K562 (cell line): ENCODE data around the gene SLC38A11. TPM values are rescaled to one million over a fixed set of nuclear protein-coding genes. Genes with fewer than 3 reads are reported as not detected.
"Not testable (repeated sequence)": the region's sequence is repeated elsewhere in the genome, so short reads cannot be mapped to it uniquely, and the experiment has no call there.

Experiments
- ATAC-seq: fragments of 200-7000 bp; cut with Tn5 transposase; 3 replicates; pipeline ENCODE4 v1.9.1; 2020; ENCODE audit warnings: moderate library complexity
- BruUV-seq: library from RNA; stranded (reverse); fragments of 400-500 nt; replicated peaks from 2 replicates; lab custom pipeline; 2021; lab: Mats Ljungman, UMichigan
- CTCF ChIA-PET: fragments of 300-600 bp; formaldehyde crosslinking; extraction: SDS; loops from one replicate; lab custom pipeline; 2021; ENCODE audit warnings: low intra/inter-chr PET ratio; lab: Yijun Ruan, JAX
- POLR2A ChIA-PET: fragments of 300-600, 350-650 bp; sonication (Branson Sonifier 250); formaldehyde crosslinking; extraction: SDS; loops from one replicate; lab custom pipeline; 2021; ENCODE audit warnings: antibody characterized with exemption, inconsistent platforms; lab: Yijun Ruan, JAX
- DNase-seq, 4 experiments: peaks; one replicate each; pipeline versions ENCODE4 v3.0.0 to v3.0.0-alpha.2; 2011 to 2018; ENCODE audit warnings: low spot score in 3 of 4, mixed read lengths in 3 of 4; ENCODE audit errors: extremely low read depth in 1 of 4
- FAIRE-seq: peaks from 2 replicates; lab custom pipeline; 2011; peaks lifted over from hg19 to GRCh38; lab: Jason Lieb, UNC
- H2AFZ ChIP-seq: 2 replicates; pipeline ENCODE4 v1.6.0; 2011; ENCODE audit warnings: low read depth, low read length, control low read depth, inconsistent platforms
- H3K27ac ChIP-seq: fragments of 200-600 bp; 3 replicates; pipeline ENCODE4 v1.8.0; 2011; ENCODE audit warnings: low read depth, mild to moderate bottlenecking, control low read depth, inconsistent platforms, low read length, moderate library complexity, mixed read lengths; ENCODE audit errors: extremely low read depth
- H3K27me3 ChIP-seq, 2 experiments: fragments of 300-600 bp in 1 of 2; 2 replicates in 1 of 2; 3 replicates in 1 of 2; pipeline versions ENCODE4 v1.6.0 to v1.8.0; 2011; ENCODE audit warnings: inconsistent platforms in 2 of 2, low read length in 2 of 2, mild to moderate bottlenecking in 1 of 2, mixed read lengths in 1 of 2, moderate library complexity in 1 of 2; ENCODE audit not compliant: control insufficient read depth in 2 of 2, insufficient read depth in 2 of 2
- H3K36me3 ChIP-seq: fragments of 300-600 bp; 3 replicates; pipeline ENCODE4 v1.8.0; 2011; ENCODE audit warnings: mild to moderate bottlenecking, low read length, inconsistent platforms; ENCODE audit not compliant: control insufficient read depth, insufficient read depth
- H3K4me1 ChIP-seq, 2 experiments: fragments of 200-600 bp in 1 of 2; replicated peaks in 1 of 2; 2 replicates in 1 of 2; 3 replicates in 1 of 2; pipeline versions ENCODE4 v1.5.1 to v1.8.0; 2011; ENCODE audit warnings: inconsistent platforms in 2 of 2, low read length in 2 of 2, mild to moderate bottlenecking in 1 of 2, mixed read lengths in 1 of 2, moderate library complexity in 1 of 2; ENCODE audit not compliant: control insufficient read depth in 2 of 2, insufficient read depth in 2 of 2
- H3K4me2 ChIP-seq: 2 replicates; pipeline ENCODE4 v1.6.1; 2011; ENCODE audit warnings: low read length, control low read depth, inconsistent platforms, mixed read lengths; ENCODE audit not compliant: insufficient read depth
- H3K4me3 ChIP-seq: fragments of 200-600 bp; sonication (generic), shearing (Covaris generic); 2 replicates; pipeline ENCODE4 v1.5.1; 2016; ENCODE audit warnings: control low read depth, inconsistent platforms
- H3K79me2 ChIP-seq: fragments of 200-600 bp; 3 replicates; pipeline ENCODE4 v1.8.0; 2011; ENCODE audit warnings: low read length, inconsistent platforms; ENCODE audit not compliant: control insufficient read depth, insufficient read depth
- H3K9ac ChIP-seq, 2 experiments: 2 replicates each; pipeline versions ENCODE4 v1.6.0 to v1.6.1; 2011; ENCODE audit warnings: low read depth in 2 of 2, low read length in 2 of 2, control low read depth in 1 of 2, inconsistent platforms in 1 of 2, mild to moderate bottlenecking in 1 of 2, mixed read lengths in 1 of 2; ENCODE audit not compliant: insufficient read depth in 1 of 2
- H3K9me1 ChIP-seq: one replicate; pipeline ENCODE4 v1.6.0; 2011; ENCODE audit warnings: inconsistent platforms, mild to moderate bottlenecking, low read length, moderate library complexity; ENCODE audit not compliant: control insufficient read depth, insufficient read depth
- H3K9me3 ChIP-seq: replicated peaks from 2 replicates; pipeline ENCODE4 v1.5.1; 2011; ENCODE audit warnings: low read depth, low read length, inconsistent platforms; ENCODE audit not compliant: control insufficient read depth, insufficient read depth
- H4K20me1 ChIP-seq: replicated peaks from 2 replicates; pipeline ENCODE4 v1.6.1; 2011; ENCODE audit warnings: low read length, inconsistent platforms, mixed read lengths; ENCODE audit not compliant: control insufficient read depth, insufficient read depth
- BRCA1 ChIP-seq, 2 experiments: fragments of 450-650 bp in 1 of 2; sonication (generic) in 1 of 2; formaldehyde crosslinking in 1 of 2; IDR thresholded peaks; 2 replicates each; pipeline versions ENCODE4 v1.5.0 to v1.6.1; 2017 to 2020; ENCODE audit warnings: mild to moderate bottlenecking in 1 of 2, missing genetic modification reagents in 1 of 2
- BRF1 ChIP-seq: IDR thresholded peaks from 3 replicates; pipeline ENCODE4 v1.6.1; 2011; ENCODE audit warnings: borderline replicate concordance, mild to moderate bottlenecking; ENCODE audit not compliant: insufficient read length; ENCODE audit errors: extremely low read depth
- CSDE1 ChIP-seq, 2 experiments: fragments of 450-650 bp; IDR thresholded peaks; 2 replicates each; pipeline ENCODE4 v1.6.1; 2016; ENCODE audit warnings: mild to moderate bottlenecking in 1 of 2
- HDAC1 ChIP-seq, 2 experiments: fragments of 450-650 bp; IDR thresholded peaks; 2 replicates each; pipeline ENCODE4 v1.6.1; 2016 to 2017; ENCODE audit warnings: inconsistent platforms in 1 of 2, mild to moderate bottlenecking in 1 of 2, moderate library complexity in 1 of 2
- HDAC3 ChIP-seq: fragments of 450-650 bp; IDR thresholded peaks from 2 replicates; pipeline ENCODE4 v1.6.1; 2018; ENCODE audit warnings: borderline replicate concordance, mild to moderate bottlenecking, moderate library complexity; ENCODE audit not compliant: partially characterized antibody
- HMG20A ChIP-seq: fragments of 450-650 bp; formaldehyde crosslinking; conservative IDR thresholded peaks from 2 replicates; pipeline ENCODE4 v1.4.0; 2020; ENCODE audit warnings: mild to moderate bottlenecking, mixed read lengths
- KLF13 ChIP-seq: fragments of 450-650 bp; IDR thresholded peaks from 2 replicates; pipeline ENCODE4 v1.6.1; 2016; ENCODE audit warnings: missing genetic modification characterization, low read depth, mild to moderate bottlenecking, missing compliant biosample characterization, moderate library complexity, borderline replicate concordance
- MEIS2 ChIP-seq: fragments of 450-650 bp; IDR thresholded peaks from 2 replicates; pipeline ENCODE4 v1.6.1; 2014; ENCODE audit warnings: mild to moderate bottlenecking; ENCODE audit not compliant: partially characterized antibody
- NEUROD1 ChIP-seq: fragments of 150-350 bp; IDR thresholded peaks from 2 replicates; pipeline ENCODE4 v1.6.1; 2014; ENCODE audit warnings: borderline replicate concordance, low read length, low read depth; ENCODE audit not compliant: partially characterized antibody
- ZNF124 ChIP-seq: sonication (generic); formaldehyde crosslinking; IDR thresholded peaks from 2 replicates; pipeline ENCODE4 v1.8.1; 2022; ENCODE audit warnings: missing genetic modification reagents
- ZNF3 ChIP-seq: fragments of 250-450 bp; sonication (Bioruptor Pico); IDR thresholded peaks from 2 replicates; pipeline ENCODE4 v1.5.0; 2021; ENCODE audit warnings: mild to moderate bottlenecking, moderate library complexity
- ZNF354B ChIP-seq: fragments of 250-450 bp; sonication (Bioruptor Pico); IDR thresholded peaks from 2 replicates; pipeline ENCODE4 v1.4.0; 2020
- WGBS: fragments of 100-300 bp; shearing (Covaris generic); methylation state at CpG from one replicate; pipeline ENCODE4 v1.1.6; 2016; ENCODE audit warnings: low coverage, mixed read lengths; ENCODE audit not compliant: insufficient coverage; ENCODE audit errors: missing lambda C conversion rate; 5-methylcytosine and 5-hydroxymethylcytosine counted together
- in situ Hi-C: fragments of 300-500 bp; cut with MboI; formaldehyde crosslinking; loops from 4 replicates; pipeline ENCODE4 v1.15.0; 2018; ENCODE audit warnings: inconsistent platforms, mixed read lengths
- intact Hi-C: fragments of 100-400 bp; cut with micrococcal nuclease; formaldehyde crosslinking; loops from 2 replicates; pipeline ENCODE4 v1.14.2; 2022
- polyA plus RNA-seq, 8 experiments: library from polyadenylated mRNA; depleted of rRNA in 4 of 8; stranded (reverse) in 5 of 8; unstranded in 3 of 8; fragments of >200 nt; fragmentation: Nextera tagmentation in 2 of 8; fragmentation: Illumina TruSeq in 1 of 8; extraction: Ambion mirVana in 2 of 8; extraction: Trizol in 1 of 8; gene quantifications; 2 replicates each; pipeline versions ENCODE4 v1.2.1 to v1.2.3, GENCODE V29; 2011 to 2014; ENCODE audit warnings: inconsistent platforms in 1 of 8, missing spikeins in 1 of 8
- total RNA-seq, 7 experiments: library from RNA; depleted of rRNA in 6 of 7; stranded (reverse); fragments of >200 nt in 6 of 7; fragmentation: Illumina TruSeq in 2 of 7; extraction: Trizol in 2 of 7; gene quantifications; 2 replicates each; pipeline versions ENCODE4 v1.2.1 to v1.2.3, GENCODE V29; 2011 to 2021; ENCODE audit warnings: low replicate concordance in 1 of 7
- TF ChIP-seq, protein P1 (sequence below), 2 experiments: fragments of 450-650 bp in 1 of 2; IDR thresholded peaks; 2 replicates each; pipeline ENCODE4 v1.6.1; 2011 to 2017; ENCODE audit warnings: low read depth in 2 of 2, antibody characterized with exemption in 1 of 2, borderline replicate concordance in 1 of 2, low read length in 1 of 2, mild to moderate bottlenecking in 1 of 2, mixed read lengths in 1 of 2; ENCODE audit not compliant: control insufficient read depth in 1 of 2

Gene SLC38A11
- total and polyA plus RNA-seq, 9 of the 15 experiments (the other 6 are each of a cell fraction or from before 2014, with no cell fraction given): not detected

DNA sequence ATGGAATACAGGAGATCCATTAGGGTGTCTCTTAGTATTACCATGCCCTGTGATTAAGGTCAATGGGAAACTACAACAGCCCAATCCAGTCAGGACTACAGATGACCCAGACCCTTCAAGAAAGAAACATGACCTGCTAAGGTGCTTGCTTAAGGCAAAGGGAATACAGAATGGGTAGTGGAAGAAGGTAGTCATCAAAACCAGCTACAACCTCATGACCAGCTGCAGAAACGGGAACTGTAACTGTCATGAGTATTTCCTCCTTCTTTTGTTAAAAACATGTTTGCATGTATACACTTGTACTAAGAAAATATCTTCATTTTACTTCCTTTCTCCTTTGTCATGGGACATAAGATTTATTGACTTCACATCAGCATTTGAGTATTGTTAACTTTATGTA is 88.9 kb downstream of the SLC38A11 start:
- H3K9ac ChIP-seq, DNase-seq, in situ Hi-C loops, ATAC-seq, H4K20me1 ChIP-seq, POLR2A ChIA-PET, intact Hi-C loops, H2AFZ ChIP-seq, H3K4me2 ChIP-seq, BruUV-seq, H3K79me2 ChIP-seq, H3K36me3 ChIP-seq, H3K9me3 ChIP-seq, H3K27me3 ChIP-seq, H3K27ac ChIP-seq, H3K4me3 ChIP-seq, FAIRE-seq, CTCF ChIA-PET, H3K4me1 ChIP-seq, H3K9me1 ChIP-seq: not testable (repeated sequence)
- whole genome bisulfite sequencing: 0% methylated on average over 1 of the region's 1 CpG

DNA sequence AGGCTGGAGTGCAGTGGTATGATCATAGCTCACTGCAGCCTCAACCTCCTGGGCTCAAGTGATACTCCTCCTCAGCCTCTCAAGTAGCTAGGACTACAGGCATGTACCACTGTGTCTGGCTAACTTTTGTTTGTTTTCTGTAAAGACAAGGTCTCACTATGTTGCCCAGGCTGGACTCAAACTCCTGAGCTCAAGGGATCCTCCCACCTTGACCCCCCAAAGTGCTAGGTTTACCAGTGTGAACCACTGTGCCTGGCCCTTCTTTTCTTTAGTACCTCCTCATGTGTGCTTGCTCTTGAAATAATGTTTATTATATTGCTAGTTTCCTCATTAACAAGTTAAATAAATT is 94.7 kb downstream of the SLC38A11 start:
- Histone ChIP-seq H4K20me1 (no peaks in the 10 kb centered on the region), H2AFZ (no peak overlapping the region), H3K36me3 (no peaks in the 10 kb centered on the region), H3K27me3 (no peaks in the 10 kb centered on the region), H3K79me2 (no peaks in the 10 kb centered on the region), H3K9ac (no peak overlapping the region), H3K9me1 (no peaks in the 10 kb centered on the region), H3K4me2 (no peak overlapping the region), H3K4me1 (no peaks in the 10 kb centered on the region), H3K27ac (no peak overlapping the region), H3K9me3 (no peaks in the 10 kb centered on the region), H3K4me3 (no peak overlapping the region)
- FAIRE-seq (no peak), ATAC-seq (no peak), DNase-seq (no peak)
- intact Hi-C loops (no loop called here), in situ Hi-C loops (no loop called here)
- POLR2A ChIA-PET: no interaction called here
- BruUV-seq: no TSS peak
- CTCF ChIA-PET: no interaction called here
- TF ChIP-seq BRCA1 (IDR thresholded peaks at IDR 0.05) (no peak), BRCA1 (CRISPR knock-in tag; IDR thresholded peaks at IDR 0.05) (no peak), ZNF3 (CRISPR knock-in tag) (no peak), ZNF124 (CRISPR knock-in tag) (no peak), HMG20A (no peak), NEUROD1 (no peak), KLF13 (tag) (no peak), MEIS2 (no peak), BRF1 (no peak), HDAC3 (no peak), HDAC1 (IDR thresholded peaks at IDR 0.05) (no peak), ZNF354B (CRISPR knock-in tag) (no peak), CSDE1 (IDR thresholded peaks at IDR 0.05) (no peak)
- TF ChIP-seq, protein P1, sequence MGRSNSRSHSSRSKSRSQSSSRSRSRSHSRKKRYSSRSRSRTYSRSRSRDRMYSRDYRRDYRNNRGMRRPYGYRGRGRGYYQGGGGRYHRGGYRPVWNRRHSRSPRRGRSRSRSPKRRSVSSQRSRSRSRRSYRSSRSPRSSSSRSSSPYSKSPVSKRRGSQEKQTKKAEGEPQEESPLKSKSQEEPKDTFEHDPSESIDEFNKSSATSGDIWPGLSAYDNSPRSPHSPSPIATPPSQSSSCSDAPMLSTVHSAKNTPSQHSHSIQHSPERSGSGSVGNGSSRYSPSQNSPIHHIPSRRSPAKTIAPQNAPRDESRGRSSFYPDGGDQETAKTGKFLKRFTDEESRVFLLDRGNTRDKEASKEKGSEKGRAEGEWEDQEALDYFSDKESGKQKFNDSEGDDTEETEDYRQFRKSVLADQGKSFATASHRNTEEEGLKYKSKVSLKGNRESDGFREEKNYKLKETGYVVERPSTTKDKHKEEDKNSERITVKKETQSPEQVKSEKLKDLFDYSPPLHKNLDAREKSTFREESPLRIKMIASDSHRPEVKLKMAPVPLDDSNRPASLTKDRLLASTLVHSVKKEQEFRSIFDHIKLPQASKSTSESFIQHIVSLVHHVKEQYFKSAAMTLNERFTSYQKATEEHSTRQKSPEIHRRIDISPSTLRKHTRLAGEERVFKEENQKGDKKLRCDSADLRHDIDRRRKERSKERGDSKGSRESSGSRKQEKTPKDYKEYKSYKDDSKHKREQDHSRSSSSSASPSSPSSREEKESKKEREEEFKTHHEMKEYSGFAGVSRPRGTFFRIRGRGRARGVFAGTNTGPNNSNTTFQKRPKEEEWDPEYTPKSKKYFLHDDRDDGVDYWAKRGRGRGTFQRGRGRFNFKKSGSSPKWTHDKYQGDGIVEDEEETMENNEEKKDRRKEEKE (IDR thresholded peaks at IDR 0.05; ENCODE audit: borderline replicate concordance in 1 of 2, control insufficient read depth in 1 of 2, low read depth in 2 of 2, low read length in 1 of 2): no peak
